HG03520 (cell line): ENCODE data around the gene KRT9.
"Not testable (repeated sequence)": the region's sequence is repeated elsewhere in the genome, so short reads cannot be mapped to it uniquely, and the experiment has no call there.

Source experiments
- ATAC-seq: cut with Tn5 transposase; IDR thresholded peaks from one replicate; pipeline ENCODE4 v1.9.1; 2021; ENCODE audit warnings: mild to moderate bottlenecking, moderate library complexity; ENCODE audit not compliant: unreplicated experiment

Gene KRT9

GRCh38 chr17:41579484-41580243 is 7.8 kb upstream of the KRT9 start:
- no peak for ATAC-seq

GRCh38 chr17:41578971-41579370 is 7.1 kb upstream of the KRT9 start:
- ATAC-seq, result no peak

GRCh38 chr17:41578538-41578937 is 6.7 kb upstream of the KRT9 start:
- no peak for ATAC-seq

DNA sequence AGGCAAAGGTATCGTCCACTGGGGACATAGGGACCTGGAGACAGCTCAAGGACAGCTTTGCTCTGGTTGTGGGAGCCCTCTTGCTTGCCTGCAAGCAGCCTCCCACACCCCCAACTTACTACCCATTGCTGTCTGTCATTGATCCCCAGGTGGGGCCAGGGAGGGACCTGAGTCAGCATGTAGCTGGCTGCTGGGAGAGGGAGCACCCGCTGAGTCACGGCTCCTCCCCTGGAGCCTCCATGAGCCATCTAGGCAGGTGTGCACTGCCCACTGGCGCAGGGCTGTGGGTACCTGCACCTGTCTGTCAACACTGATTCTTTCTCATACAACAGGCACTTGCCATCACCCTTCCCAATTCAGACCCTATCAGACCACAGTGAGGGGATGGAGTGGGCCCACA is 4.9 kb upstream of the KRT9 start:
- not testable (repeated sequence) for ATAC-seq

GRCh38 chr17:41575336-41575735 is 3.5 kb upstream of the KRT9 start:
- ATAC-seq, result no peak

DNA sequence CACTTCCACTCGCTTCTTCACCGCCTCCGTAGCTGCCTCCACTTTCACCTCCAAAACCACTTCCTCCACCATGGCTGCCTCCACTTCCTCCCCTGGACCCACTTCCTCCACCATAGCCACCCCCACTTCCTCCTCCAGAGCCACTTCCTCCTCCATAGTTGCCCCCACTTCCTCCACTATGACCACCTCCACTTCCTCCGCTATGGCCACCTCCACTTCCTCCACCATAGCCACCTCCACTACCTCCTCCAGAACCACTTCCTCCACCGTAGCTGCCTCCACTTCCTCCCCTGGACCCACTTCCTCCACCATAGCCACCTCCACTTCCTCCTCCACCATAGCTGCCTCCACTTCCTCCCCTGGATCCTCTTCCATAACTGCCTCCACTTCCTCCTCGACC is 4.5 kb downstream of the KRT9 start:
- no peak for ATAC-seq

DNA sequence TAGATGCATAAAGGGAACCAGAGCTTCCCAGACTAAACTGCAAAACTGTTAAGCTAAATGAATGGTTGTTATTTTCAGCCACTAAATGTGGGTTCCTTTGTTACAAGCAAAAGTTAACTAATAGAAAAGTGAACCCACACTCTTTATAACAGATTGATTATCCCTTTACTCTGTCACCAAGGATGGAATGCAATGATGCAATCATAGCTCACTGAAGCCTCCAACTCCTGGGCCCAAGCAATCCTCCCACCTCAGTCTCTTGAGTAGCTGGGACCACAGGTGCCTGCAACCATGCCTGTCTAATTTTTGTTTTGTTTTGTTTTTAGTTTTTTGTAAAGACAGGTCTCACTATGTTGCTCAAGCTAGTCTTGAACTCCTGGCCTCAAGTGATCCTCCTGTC is 6.5 kb downstream of the KRT9 start:
- no peak for ATAC-seq

DNA sequence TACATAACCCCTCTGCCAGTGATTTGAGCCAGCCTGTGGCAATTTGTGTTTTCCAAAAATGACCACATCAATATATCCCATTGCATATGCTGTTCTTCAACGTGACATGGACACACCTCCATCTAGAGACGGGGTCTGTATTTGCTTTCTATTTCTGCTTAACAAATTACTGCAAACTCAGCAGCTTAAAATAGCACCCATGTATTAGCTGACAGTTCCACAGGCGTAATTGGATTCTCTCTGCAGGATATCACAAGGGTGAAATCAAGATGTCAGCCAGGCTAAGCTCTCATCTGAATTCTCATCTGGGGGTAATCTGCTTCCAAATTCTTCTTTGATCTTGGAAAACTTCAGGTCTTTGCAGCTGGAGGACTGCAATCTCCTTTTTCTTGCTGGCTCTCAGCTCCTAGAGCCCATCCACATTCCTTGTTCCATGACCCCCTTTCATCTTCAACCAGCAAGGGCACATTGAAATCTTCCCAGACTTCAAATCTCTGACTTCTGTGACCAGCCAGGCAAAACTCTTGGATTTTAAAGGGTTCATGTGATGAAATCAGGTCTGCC is 8.2 kb downstream of the KRT9 start:
- ATAC-seq, result no peak

- ATAC-seq, result no peak
Observed at GRCh38 chr17:41561554-41561953, 10.3 kb downstream of the KRT9 start.

- ATAC-seq, result no peak
Observed at GRCh38 chr17:41559548-41559947, 12.3 kb downstream of the KRT9 start.

DNA sequence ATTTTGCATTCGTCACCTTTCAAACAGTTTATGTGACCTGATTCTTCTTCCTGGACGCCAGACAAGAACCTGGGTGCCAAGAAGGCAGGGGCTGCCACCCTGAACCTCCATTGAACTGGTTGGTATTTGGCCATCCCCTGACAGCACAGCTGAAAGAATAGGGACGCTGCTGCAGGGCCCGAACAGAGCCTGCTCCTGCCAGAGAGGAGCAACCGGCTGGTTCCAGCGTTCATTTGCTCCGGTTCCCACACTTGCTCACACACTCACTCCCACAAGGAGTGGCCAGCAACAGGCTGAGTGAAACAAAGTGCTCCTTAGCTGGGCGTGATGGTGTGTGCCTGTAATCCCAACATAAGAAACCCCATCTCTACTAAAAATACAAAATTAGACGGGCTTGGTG is 14.9 kb downstream of the KRT9 start:
- ATAC-seq, result no peak

DNA sequence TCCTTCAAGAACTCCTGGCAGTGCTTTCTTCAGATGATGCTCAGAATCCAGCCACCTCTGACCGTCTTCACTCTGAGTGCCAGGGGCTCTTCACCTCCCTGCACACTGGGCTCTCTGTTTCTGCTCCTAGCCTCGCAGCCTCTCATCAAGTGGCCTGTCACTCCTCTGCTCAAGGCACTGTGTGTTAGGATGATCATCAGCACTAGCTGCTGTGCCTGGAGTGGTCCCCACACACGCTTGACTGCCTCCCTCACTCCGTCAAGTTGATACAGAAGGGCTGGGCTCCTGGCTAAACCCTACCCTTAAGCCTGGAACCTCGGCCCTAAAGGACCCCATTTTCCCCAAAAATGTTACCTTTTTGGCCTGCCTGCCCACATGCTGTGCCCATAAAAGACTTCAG is 15.6 kb downstream of the KRT9 start:
- ATAC-seq, result no peak

DNA sequence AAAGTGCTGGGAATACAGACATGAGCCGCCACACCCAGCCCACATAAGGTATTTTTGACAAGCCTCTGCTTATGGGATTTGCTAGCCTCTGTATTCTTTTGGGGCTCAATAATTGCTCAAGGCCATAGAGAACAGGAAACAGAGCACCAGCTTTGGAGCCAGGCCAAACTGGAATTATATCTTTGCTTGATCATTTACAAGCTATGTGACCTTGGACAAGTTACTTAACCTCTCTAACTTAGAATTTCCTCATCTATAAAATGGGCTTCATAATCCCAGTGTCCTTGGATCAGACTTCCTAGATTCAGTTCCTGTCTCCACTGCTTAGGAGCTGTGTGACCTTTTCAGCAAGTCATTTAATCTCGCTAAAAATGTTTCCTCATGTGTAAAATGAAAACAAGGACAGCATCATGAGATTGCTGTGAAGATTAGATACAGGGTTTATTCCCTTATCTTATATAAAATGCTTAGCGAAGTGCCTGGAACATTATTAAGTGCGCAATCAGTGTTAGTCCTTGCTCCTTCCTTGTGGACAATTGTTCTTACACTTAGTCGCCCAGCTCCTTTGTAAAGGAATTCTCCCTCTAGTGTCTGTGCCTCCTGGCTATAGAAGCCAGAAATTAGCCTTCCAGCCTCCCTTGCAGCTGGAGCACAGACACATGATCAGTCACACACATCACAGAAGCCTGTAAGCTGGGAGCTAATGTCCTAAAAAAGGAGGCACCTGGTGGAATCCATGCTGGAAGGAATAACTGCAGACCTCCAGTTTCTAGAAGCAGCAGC is 16.6 kb downstream of the KRT9 start:
- ATAC-seq, result no peak

- ATAC-seq, result no peak
Observed at GRCh38 chr17:41553987-41554680, 17.7 kb downstream of the KRT9 start.

- no peak for ATAC-seq
Observed at GRCh38 chr17:41553176-41553575, 18.7 kb downstream of the KRT9 start.

- no peak for ATAC-seq
Observed at GRCh38 chr17:41552455-41552854, 19.4 kb downstream of the KRT9 start.

DNA sequence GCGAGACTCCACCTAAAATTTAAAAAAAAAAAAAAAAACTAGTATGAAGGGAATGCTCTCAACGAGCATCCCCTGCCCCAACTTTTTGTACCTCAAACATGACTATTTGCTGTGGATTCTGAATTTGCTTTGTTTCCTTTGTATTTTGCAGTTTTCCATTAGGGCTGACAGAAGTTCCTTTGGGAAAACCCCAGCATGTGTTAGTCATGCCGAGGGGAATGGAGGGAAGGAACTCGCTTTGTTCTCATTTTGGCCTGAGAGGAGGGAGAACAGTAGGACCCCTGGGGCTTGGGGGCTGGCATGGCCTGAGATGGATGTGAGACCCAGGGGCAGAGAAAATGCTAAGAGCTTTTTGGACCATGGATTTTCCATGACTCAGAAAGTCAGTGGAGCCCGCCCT is 20.5 kb downstream of the KRT9 start:
- ATAC-seq, result no peak

DNA sequence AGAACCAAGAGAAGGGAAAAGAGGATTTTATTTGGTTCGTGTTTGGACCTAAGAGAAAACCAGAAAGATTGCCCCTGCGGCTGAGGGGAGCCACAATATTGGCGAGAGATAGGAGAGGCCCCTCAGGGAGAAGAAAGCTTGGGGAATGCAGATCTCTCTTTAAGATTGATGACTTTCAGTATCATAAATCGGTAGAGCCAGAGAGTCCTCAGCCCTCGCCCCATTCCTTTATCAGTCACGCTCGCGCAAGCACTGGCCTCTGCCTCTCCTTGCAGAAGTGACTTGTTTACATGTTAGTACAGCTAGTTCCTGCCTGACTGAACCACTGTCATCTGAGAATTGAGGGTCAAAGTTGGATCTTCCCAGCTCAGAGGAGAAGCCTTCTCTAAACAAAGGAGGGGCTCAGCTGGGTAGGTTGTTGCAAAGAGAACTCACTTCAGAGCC is 22.2 kb downstream of the KRT9 start:
- no peak for ATAC-seq

DNA sequence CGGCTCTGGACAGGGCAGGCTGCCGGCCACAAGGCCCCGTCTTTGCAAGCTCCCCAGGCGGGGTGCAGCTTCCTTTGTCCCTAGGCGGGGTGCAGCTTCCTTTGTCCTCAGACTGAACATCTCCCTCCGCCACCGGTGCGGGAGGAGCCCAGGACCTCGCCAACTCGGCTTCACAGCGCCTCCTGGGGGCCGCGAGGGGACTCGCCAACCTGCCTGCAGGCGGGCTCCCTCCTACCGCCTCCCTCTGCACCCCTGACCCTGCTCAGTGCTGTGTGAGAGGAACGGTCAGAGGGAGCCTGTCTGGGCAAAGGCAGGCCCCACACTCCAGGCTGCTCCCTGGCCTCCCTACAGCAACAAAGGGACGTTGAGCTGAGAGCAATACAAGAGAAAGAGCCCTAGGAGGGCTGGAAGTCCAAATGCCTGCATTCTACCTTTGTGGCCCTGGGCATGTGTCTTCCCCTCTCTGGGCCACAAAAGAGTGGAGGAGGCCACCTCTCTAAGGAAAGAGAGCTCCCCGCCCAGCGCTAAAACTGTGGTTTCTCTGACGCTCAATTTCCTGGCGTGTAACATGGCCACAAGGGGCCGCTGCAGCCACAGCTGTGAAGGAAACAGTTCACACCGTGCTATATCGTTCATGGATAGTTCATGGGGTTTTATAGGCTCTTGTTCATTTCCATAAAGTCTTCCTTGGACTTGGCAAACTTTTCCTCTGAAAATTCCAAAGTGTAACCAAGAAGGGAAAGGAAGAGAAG is 22.8 kb downstream of the KRT9 start:
- ATAC-seq, result peak; percentile 61

DNA sequence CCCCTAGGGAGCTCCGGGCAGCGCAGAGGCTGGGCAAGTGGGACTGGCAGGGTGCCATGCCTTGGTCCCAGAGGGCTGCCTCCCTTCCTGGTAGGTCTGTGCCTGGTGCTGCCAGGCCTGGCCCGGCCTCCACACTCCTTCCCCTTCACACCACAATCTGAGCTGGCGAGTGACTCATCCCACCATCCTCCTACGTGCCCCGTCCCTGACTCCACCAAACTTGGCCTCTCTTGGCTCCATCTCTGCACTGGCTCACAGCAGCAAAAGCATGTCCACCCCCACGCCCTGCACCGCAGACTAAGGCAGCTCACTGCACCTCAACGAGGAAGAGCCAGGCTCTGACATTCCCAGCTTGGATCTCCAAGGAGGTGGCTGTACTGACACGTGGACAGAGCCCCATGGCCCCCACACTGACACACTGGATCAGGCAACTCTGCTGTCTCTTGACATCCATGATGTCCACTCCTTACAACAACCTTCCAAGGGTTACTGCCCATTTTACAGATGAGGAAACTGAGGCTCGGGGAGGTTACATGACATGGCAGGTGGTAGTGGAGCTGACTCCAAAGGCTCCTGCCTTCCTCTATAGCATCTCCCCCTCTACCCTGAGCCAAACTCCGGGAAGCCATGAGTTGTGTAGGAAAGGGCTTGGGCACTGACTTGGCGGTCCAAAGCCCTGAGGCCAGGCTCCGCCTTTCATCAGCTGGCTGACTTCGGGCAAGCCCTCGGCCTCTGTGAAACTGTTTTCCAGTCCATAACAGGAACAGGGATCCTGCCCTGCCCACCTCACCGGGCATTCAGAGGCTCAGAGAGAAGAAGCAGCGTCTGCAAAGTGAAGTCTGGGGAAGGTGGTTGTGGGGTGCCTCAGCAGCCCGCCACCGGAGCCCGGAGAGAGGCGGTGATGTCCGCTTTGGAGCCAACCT is 23.7 kb downstream of the KRT9 start:
- ATAC-seq, result no peak
